HEK293T (cell line): ENCODE data around the gene METTL18.

Source experiments
- ARNT ChIP-seq: fragments of 450-650 bp; IDR thresholded peaks from 2 replicates; pipeline ENCODE4 v1.6.1; 2017; ENCODE audit warnings: mild to moderate bottlenecking
- BHLHE40 ChIP-seq: fragments of 450-650 bp; IDR thresholded peaks from 2 replicates; pipeline ENCODE4 v1.6.1; 2016; ENCODE audit warnings: mild to moderate bottlenecking, moderate library complexity, borderline replicate concordance
- CTBP1 ChIP-seq: fragments of 450-650 bp; IDR thresholded peaks from 2 replicates; pipeline ENCODE4 v1.6.1; 2016; ENCODE audit warnings: borderline replicate concordance
- ELF4 ChIP-seq: fragments of 450-650 bp; IDR thresholded peaks from 2 replicates; pipeline ENCODE4 v1.6.1; 2017; ENCODE audit warnings: antibody characterized with exemption
- FOXA1 ChIP-seq: fragments of 450-650 bp; IDR thresholded peaks from 2 replicates; pipeline ENCODE4 v1.6.1; 2016; ENCODE audit warnings: mild to moderate bottlenecking
- FOXM1 ChIP-seq: fragments of 450-650 bp; IDR thresholded peaks from 2 replicates; pipeline ENCODE4 v1.6.1; 2017; ENCODE audit warnings: mild to moderate bottlenecking, borderline replicate concordance
- HDGF ChIP-seq: fragments of 450-650 bp; IDR thresholded peaks from 2 replicates; pipeline ENCODE4 v1.6.1; 2017; ENCODE audit warnings: antibody characterized with exemption, borderline replicate concordance
- L3MBTL2 ChIP-seq: fragments of 450-650 bp; conservative IDR thresholded peaks from 2 replicates; pipeline ENCODE4 v1.6.1; 2016; ENCODE audit warnings: mild to moderate bottlenecking
- NFRKB ChIP-seq: fragments of 450-650 bp; IDR thresholded peaks from 2 replicates; pipeline ENCODE4 v1.6.1; 2016; ENCODE audit warnings: mild to moderate bottlenecking, moderate library complexity
- SP1 ChIP-seq: fragments of 450-650 bp; IDR thresholded peaks from 2 replicates; pipeline ENCODE4 v1.6.1; 2017
- TARDBP ChIP-seq: fragments of 450-650 bp; IDR thresholded peaks from 2 replicates; pipeline ENCODE4 v1.6.1; 2016
- ZNF384 ChIP-seq: fragments of 450-650 bp; IDR thresholded peaks from 2 replicates; pipeline ENCODE4 v1.6.1; 2016
- TF ChIP-seq, protein P1 (sequence below): fragments of 450-650 bp; IDR thresholded peaks from 2 replicates; pipeline ENCODE4 v1.6.1; 2016

DNA sequence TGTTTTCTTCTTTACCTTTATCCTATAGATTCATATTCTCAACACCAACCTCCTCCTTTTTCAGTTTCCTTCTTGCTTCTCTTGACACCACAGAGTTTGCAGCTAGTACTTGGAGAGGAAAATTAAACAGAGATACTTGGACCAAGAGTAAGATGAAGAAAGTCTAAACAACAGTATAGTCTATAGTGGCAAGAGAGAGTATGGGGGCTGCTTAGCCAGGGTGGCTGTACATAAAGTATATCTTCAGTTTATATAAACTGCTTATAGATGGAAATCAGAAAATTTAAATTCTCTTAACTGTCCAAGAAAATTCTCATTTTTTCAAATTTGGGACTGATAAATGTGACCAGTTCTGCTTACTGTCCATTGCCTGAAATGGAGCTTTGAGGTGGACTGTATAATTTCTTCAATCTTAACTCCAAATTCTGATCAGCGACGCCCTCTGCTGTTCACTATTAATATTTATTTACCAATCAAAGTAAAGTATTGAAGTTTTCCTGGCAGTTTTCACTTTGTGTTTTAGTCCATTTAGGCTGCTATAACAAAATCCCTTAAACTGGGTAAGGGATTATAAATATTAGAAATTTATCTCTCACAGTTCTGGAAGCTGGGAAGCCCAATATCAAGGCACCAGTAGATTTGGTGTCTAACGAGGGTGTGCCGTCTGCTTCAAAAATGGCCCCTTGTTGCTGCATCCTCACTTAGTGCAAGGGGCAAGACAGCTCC, 14.8 kb upstream of the METTL18 start:
- no peak for TF ChIP-seq FOXM1
- TF ChIP-seq, protein P1, sequence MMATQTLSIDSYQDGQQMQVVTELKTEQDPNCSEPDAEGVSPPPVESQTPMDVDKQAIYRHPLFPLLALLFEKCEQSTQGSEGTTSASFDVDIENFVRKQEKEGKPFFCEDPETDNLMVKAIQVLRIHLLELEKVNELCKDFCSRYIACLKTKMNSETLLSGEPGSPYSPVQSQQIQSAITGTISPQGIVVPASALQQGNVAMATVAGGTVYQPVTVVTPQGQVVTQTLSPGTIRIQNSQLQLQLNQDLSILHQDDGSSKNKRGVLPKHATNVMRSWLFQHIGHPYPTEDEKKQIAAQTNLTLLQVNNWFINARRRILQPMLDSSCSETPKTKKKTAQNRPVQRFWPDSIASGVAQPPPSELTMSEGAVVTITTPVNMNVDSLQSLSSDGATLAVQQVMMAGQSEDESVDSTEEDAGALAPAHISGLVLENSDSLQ: no peak
- TF ChIP-seq ZNF384: no peak
- TF ChIP-seq TARDBP: no peak
- no peak for TF ChIP-seq NFRKB
- no peak for TF ChIP-seq BHLHE40
- no peak for TF ChIP-seq L3MBTL2
- TF ChIP-seq ELF4: no peak
- TF ChIP-seq SP1: no peak
- TF ChIP-seq ARNT: no peak
- no peak for TF ChIP-seq HDGF
- no peak for TF ChIP-seq CTBP1
- TF ChIP-seq FOXA1: no peak
